Measurements from ENCODE around the gene ZNF648. TPM values are rescaled to one million over a fixed set of nuclear protein-coding genes. Genes with fewer than 3 reads are reported as not detected.
"Not testable (repeated sequence)": the region's sequence is repeated elsewhere in the genome, so short reads cannot be mapped to it uniquely, and the experiment has no call there.

Gene ZNF648
- total and polyA plus RNA-seq, 4 donors: not detected

DNA sequence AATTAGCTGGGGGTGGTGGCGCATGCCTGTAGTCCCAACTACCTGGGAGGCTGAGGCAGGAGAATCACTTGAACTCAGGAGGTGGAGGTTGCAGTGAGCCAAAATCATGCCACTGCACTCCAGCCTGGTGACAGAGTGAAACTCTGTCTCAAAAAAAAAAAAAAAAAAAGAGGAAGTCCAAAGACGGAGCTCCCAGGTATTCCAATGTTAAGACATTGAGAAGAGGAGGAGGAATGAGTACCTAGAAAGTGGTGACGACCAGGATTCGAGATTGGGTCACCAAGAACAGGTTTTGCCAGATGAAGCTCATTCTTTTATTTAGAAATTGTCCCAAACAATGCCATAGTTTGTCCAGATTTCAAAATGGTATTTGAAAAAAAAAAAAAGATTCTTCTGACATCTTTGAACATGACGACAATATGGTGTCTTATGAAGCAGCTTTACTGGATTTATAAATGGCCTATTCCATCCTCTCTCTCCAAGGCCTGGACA is 33.0 kb upstream of the ZNF648 start:
- H3K4me3 ChIP-seq (ENCODE audit: low read length in 2 of 2); ATAC-seq (ENCODE audit: low FRiP score); H3K4me1 ChIP-seq (ENCODE audit: control insufficient read depth in 1 of 2, insufficient read depth in 2 of 2, low read length in 2 of 2); H3K27me3 ChIP-seq (ENCODE audit: control insufficient read depth in 1 of 2, insufficient read depth in 2 of 2, low read length in 1 of 2); H3K9me3 ChIP-seq (ENCODE audit: control insufficient read depth, low read length); H3K27ac ChIP-seq (ENCODE audit: low read depth in 1 of 2, low read length in 2 of 2); H3K36me3 ChIP-seq (ENCODE audit: control insufficient read depth in 1 of 2, insufficient read depth in 2 of 2, low read length in 1 of 2); DNase-seq; intact Hi-C loops (cut with DNase I): not testable (repeated sequence)
- WGBS, 2 donors: 90% methylated on average over 5 of the region's 5 CpGs

- 89 to 93% methylated on average over 1 of the region's 1 CpG for WGBS, 2 donors
- H3K27me3 ChIP-seq (ENCODE audit: control insufficient read depth in 1 of 2, insufficient read depth in 2 of 2, low read length in 1 of 2): no peaks in the 10 kb centered on the region
- H3K4me1 ChIP-seq (ENCODE audit: control insufficient read depth in 1 of 2, insufficient read depth in 2 of 2, low read length in 2 of 2): peaks cover 0 to 3% of the 10 kb centered on the region in 2 donors
- no peak overlapping the region for H3K4me3 ChIP-seq (ENCODE audit: low read length in 2 of 2)
- no peak overlapping the region for H3K27ac ChIP-seq (ENCODE audit: low read depth in 1 of 2, low read length in 2 of 2)
- no peaks in the 10 kb centered on the region for H3K9me3 ChIP-seq (ENCODE audit: control insufficient read depth, low read length)
- H3K36me3 ChIP-seq (ENCODE audit: control insufficient read depth in 1 of 2, insufficient read depth in 2 of 2, low read length in 1 of 2): no peaks in the 10 kb centered on the region
- ATAC-seq (ENCODE audit: low FRiP score) (no peak), DNase-seq (no peak)
- intact Hi-C loops (cut with DNase I): no loop called here
Observed at GRCh38 chr1:182093781-182094180, 32.3 kb upstream of the ZNF648 start.

DNA sequence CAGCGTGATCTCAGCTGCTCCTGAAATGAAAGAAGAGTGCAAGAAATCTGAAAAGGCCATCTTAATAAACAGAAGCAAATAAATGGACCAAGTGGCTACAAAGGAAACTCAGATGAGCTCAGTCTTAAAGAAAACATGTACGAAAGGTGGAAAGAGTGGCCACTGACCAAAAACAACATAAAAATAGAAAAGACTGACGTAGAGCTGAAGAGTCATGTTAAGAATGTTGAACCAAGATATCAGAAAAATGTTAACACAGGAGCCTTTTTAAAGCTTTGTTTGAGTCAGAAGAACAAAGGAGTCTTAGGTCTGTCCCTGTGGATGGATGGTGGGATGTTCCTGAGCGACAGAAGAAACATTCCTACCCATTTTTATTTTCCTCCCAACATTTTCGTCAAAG is 30.8 kb upstream of the ZNF648 start:
- WGBS, 2 donors: 22 to 24% methylated on average over 5 of the region's 5 CpGs
- intact Hi-C loops (cut with DNase I): no loop called here

GRCh38 chr1:182091083-182091482 is 29.6 kb upstream of the ZNF648 start:
- intact Hi-C loops (cut with DNase I): no loop called here
- DNase-seq: no peak
- H3K9me3 ChIP-seq (ENCODE audit: control insufficient read depth, low read length): no peaks in the 10 kb centered on the region
- H3K4me1 ChIP-seq (ENCODE audit: control insufficient read depth in 1 of 2, insufficient read depth in 2 of 2, low read length in 2 of 2): peaks cover 0 to 3% of the 10 kb centered on the region in 2 donors
- WGBS, 2 donors: 80 to 85% methylated on average over 2 of the region's 2 CpGs
- H3K27me3 ChIP-seq (ENCODE audit: control insufficient read depth in 1 of 2, insufficient read depth in 2 of 2, low read length in 1 of 2): no peaks in the 10 kb centered on the region
- ATAC-seq (ENCODE audit: low FRiP score): no peak
- no peaks in the 10 kb centered on the region for H3K36me3 ChIP-seq (ENCODE audit: control insufficient read depth in 1 of 2, insufficient read depth in 2 of 2, low read length in 1 of 2)
- no peak overlapping the region for H3K4me3 ChIP-seq (ENCODE audit: low read length in 2 of 2)
- H3K27ac ChIP-seq (ENCODE audit: low read depth in 1 of 2, low read length in 2 of 2): no peak overlapping the region

More for the DNA sequence above, 30.8 kb upstream of the ZNF648 start:
- no peaks in the 10 kb centered on the region for H3K9me3 ChIP-seq (ENCODE audit: control insufficient read depth, low read length)
- no peak overlapping the region for H3K27ac ChIP-seq (ENCODE audit: low read depth in 1 of 2, low read length in 2 of 2)
- DNase-seq: no peak
- H3K36me3 ChIP-seq (ENCODE audit: control insufficient read depth in 1 of 2, insufficient read depth in 2 of 2, low read length in 1 of 2): no peaks in the 10 kb centered on the region
- ATAC-seq (ENCODE audit: low FRiP score): no peak
- H3K27me3 ChIP-seq (ENCODE audit: control insufficient read depth in 1 of 2, insufficient read depth in 2 of 2, low read length in 1 of 2): no peaks in the 10 kb centered on the region
- H3K4me1 ChIP-seq (ENCODE audit: control insufficient read depth in 1 of 2, insufficient read depth in 2 of 2, low read length in 2 of 2): peaks cover 0 to 3% of the 10 kb centered on the region in 2 donors
- H3K4me3 ChIP-seq (ENCODE audit: low read length in 2 of 2): no peak overlapping the region

GRCh38 chr1:182087719-182088350 is 26.3 kb upstream of the ZNF648 start:
- H3K27me3 ChIP-seq (ENCODE audit: control insufficient read depth in 1 of 2, insufficient read depth in 2 of 2, low read length in 1 of 2): no peaks in the 10 kb centered on the region
- H3K36me3 ChIP-seq (ENCODE audit: control insufficient read depth in 1 of 2, insufficient read depth in 2 of 2, low read length in 1 of 2): no peaks in the 10 kb centered on the region
- DNase-seq: no peak
- no peak for ATAC-seq (ENCODE audit: low FRiP score)
- 71 to 76% methylated on average over 6 of the region's 6 CpGs for WGBS, 2 donors
- no peak overlapping the region for H3K4me3 ChIP-seq (ENCODE audit: low read length in 2 of 2)
- H3K4me1 ChIP-seq (ENCODE audit: control insufficient read depth in 1 of 2, insufficient read depth in 2 of 2, low read length in 2 of 2): peaks cover 0 to 3% of the 10 kb centered on the region in 2 donors
- intact Hi-C loops (cut with DNase I): loop anchor here (10.0 kb wide), 3 partner anchors 507 to 697 kb away; partner anchors contain the start of genes CACNA1E (in 1 of the 2) and NPL (in 1 of the 2)
- H3K9me3 ChIP-seq (ENCODE audit: control insufficient read depth, low read length): no peaks in the 10 kb centered on the region
- no peak overlapping the region for H3K27ac ChIP-seq (ENCODE audit: low read depth in 1 of 2, low read length in 2 of 2)

DNA sequence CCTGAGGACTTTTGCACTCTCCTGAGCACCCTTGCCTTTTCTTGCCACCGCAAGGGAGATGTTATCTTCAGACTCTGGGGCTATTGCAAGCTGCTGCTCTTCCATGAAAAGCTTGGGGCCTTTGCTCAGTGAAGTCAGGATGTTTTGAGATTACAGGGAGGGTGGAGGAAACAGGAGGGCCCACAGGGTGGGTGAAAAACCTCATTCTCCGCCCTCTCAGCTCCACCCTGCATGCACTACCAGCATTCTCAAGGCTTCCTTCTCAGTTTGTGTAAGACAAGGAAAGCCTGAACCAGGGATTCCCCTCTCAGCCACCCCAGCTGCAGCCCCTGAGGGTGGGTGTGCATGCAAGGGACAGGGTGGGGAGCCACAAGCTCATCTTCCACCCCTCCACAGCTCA is 25.8 kb upstream of the ZNF648 start:
- intact Hi-C loops (cut with DNase I): loop anchor here (10.0 kb wide), 3 partner anchors 507 to 697 kb away; partner anchors contain the start of genes CACNA1E (in 1 of the 2) and NPL (in 1 of the 2)
- DNase-seq: no peak
- no peaks in the 10 kb centered on the region for H3K36me3 ChIP-seq (ENCODE audit: control insufficient read depth in 1 of 2, insufficient read depth in 2 of 2, low read length in 1 of 2)
- no peaks in the 10 kb centered on the region for H3K27me3 ChIP-seq (ENCODE audit: control insufficient read depth in 1 of 2, insufficient read depth in 2 of 2, low read length in 1 of 2)
- peaks cover 0 to 3% of the 10 kb centered on the region in 2 donors for H3K4me1 ChIP-seq (ENCODE audit: control insufficient read depth in 1 of 2, insufficient read depth in 2 of 2, low read length in 2 of 2)
- no peaks in the 10 kb centered on the region for H3K9me3 ChIP-seq (ENCODE audit: control insufficient read depth, low read length)
- no peak for ATAC-seq (ENCODE audit: low FRiP score)
- H3K4me3 ChIP-seq (ENCODE audit: low read length in 2 of 2): no peak overlapping the region
- no peak overlapping the region for H3K27ac ChIP-seq (ENCODE audit: low read depth in 1 of 2, low read length in 2 of 2)
- WGBS, 2 donors: 100% methylated on average over 2 of the region's 2 CpGs

DNA sequence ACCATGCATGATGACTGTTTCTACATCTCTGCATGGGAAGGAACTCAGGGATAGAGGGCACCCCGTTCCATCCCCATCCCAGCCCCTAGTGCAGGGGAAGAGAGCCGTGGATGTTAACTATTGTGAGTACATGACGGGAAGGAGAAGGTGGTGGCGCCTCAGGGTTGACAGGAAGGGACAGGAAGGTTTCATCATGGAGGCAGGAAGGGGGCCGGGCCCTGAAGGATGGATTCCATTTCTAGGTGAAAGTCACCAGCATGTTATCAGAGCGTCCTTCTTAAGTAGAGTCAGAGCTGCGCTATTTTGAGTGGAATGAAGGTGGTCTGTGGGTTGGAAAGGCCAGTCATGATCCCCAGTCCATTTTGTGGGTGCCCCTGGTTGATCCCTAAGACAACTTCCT is 25.1 kb upstream of the ZNF648 start:
- Histone ChIP-seq H3K27ac (ENCODE audit: low read depth in 1 of 2, low read length in 2 of 2) (no peak overlapping the region), H3K27me3 (ENCODE audit: control insufficient read depth in 1 of 2, insufficient read depth in 2 of 2, low read length in 1 of 2) (no peaks in the 10 kb centered on the region), H3K36me3 (ENCODE audit: control insufficient read depth in 1 of 2, insufficient read depth in 2 of 2, low read length in 1 of 2) (no peaks in the 10 kb centered on the region), H3K9me3 (ENCODE audit: control insufficient read depth, low read length) (no peaks in the 10 kb centered on the region), H3K4me1 (ENCODE audit: control insufficient read depth in 1 of 2, insufficient read depth in 2 of 2, low read length in 2 of 2) (no peaks in the 10 kb centered on the region), H3K4me3 (ENCODE audit: low read length in 2 of 2) (no peak overlapping the region)
- ATAC-seq (ENCODE audit: low FRiP score) (no peak), DNase-seq (no peak)
- intact Hi-C loops (cut with DNase I): loop anchor here (10.0 kb wide), 3 partner anchors 508 to 698 kb away; partner anchors contain the start of genes CACNA1E (in 1 of the 2) and NPL (in 1 of the 2)
- 94% methylated on average over 7 of the region's 7 CpGs for WGBS, 2 donors

GRCh38 chr1:182086136-182086535 is 24.6 kb upstream of the ZNF648 start:
- DNase-seq: no peak
- no peak overlapping the region for H3K4me3 ChIP-seq (ENCODE audit: low read length in 2 of 2)
- H3K36me3 ChIP-seq (ENCODE audit: control insufficient read depth in 1 of 2, insufficient read depth in 2 of 2, low read length in 1 of 2): no peaks in the 10 kb centered on the region
- no peaks in the 10 kb centered on the region for H3K4me1 ChIP-seq (ENCODE audit: control insufficient read depth in 1 of 2, insufficient read depth in 2 of 2, low read length in 2 of 2)
- intact Hi-C loops (cut with DNase I): loop anchor here (10.0 kb wide), 3 partner anchors 509 to 699 kb away; partner anchors contain the start of genes CACNA1E (in 1 of the 2) and NPL (in 1 of the 2)
- no peaks in the 10 kb centered on the region for H3K27me3 ChIP-seq (ENCODE audit: control insufficient read depth in 1 of 2, insufficient read depth in 2 of 2, low read length in 1 of 2)
- H3K9me3 ChIP-seq (ENCODE audit: control insufficient read depth, low read length): no peaks in the 10 kb centered on the region
- H3K27ac ChIP-seq (ENCODE audit: low read depth in 1 of 2, low read length in 2 of 2): no peak overlapping the region
- no peak for ATAC-seq (ENCODE audit: low FRiP score)
- WGBS, 2 donors: 88 to 90% methylated on average over 8 of the region's 8 CpGs

GRCh38 chr1:182085726-182086125 is 24.2 kb upstream of the ZNF648 start:
- ATAC-seq (ENCODE audit: low FRiP score): no peak
- H3K4me1 ChIP-seq (ENCODE audit: control insufficient read depth in 1 of 2, insufficient read depth in 2 of 2, low read length in 2 of 2): no peaks in the 10 kb centered on the region

More at GRCh38 chr1:182085726-182086125, 24.2 kb upstream of the ZNF648 start:
- Histone ChIP-seq H3K9me3 (ENCODE audit: control insufficient read depth, low read length) (no peaks in the 10 kb centered on the region), H3K36me3 (ENCODE audit: control insufficient read depth in 1 of 2, insufficient read depth in 2 of 2, low read length in 1 of 2) (no peaks in the 10 kb centered on the region), H3K4me3 (ENCODE audit: low read length in 2 of 2) (no peak overlapping the region), H3K27ac (ENCODE audit: low read depth in 1 of 2, low read length in 2 of 2) (no peak overlapping the region), H3K27me3 (ENCODE audit: control insufficient read depth in 1 of 2, insufficient read depth in 2 of 2, low read length in 1 of 2) (no peaks in the 10 kb centered on the region)
- intact Hi-C loops (cut with DNase I): loop anchor here (1.0 to 10.0 kb wide), 6 partner anchors 57 to 699 kb away; partner anchors contain the start of genes CACNA1E (in 1 of the 2) and NPL (in 1 of the 2)
- WGBS, 2 donors: 94 to 97% methylated on average over 6 of the region's 6 CpGs
- DNase-seq: no peak
